Fibroblast of pulmonary artery (primary cell): Measurements from ENCODE around the gene RASAL2.

Experiments
- DNase-seq: peaks from one replicate; pipeline ENCODE4 v3.0.0-alpha.2; 2010; ENCODE audit warnings: low read depth
- H3K4me3 ChIP-seq: replicated peaks from 2 replicates; pipeline ENCODE4 v1.5.1; 2011; ENCODE audit warnings: low read depth, mild to moderate bottlenecking, control low read depth, low read length, moderate library complexity
- TF ChIP-seq, protein P1 (sequence below): IDR thresholded peaks from 2 replicates; pipeline ENCODE4 v1.5.1; 2011; ENCODE audit warnings: mild to moderate bottlenecking, control low read depth, low read length, inconsistent platforms; ENCODE audit errors: missing control alignments

RASAL2 gene

DNA sequence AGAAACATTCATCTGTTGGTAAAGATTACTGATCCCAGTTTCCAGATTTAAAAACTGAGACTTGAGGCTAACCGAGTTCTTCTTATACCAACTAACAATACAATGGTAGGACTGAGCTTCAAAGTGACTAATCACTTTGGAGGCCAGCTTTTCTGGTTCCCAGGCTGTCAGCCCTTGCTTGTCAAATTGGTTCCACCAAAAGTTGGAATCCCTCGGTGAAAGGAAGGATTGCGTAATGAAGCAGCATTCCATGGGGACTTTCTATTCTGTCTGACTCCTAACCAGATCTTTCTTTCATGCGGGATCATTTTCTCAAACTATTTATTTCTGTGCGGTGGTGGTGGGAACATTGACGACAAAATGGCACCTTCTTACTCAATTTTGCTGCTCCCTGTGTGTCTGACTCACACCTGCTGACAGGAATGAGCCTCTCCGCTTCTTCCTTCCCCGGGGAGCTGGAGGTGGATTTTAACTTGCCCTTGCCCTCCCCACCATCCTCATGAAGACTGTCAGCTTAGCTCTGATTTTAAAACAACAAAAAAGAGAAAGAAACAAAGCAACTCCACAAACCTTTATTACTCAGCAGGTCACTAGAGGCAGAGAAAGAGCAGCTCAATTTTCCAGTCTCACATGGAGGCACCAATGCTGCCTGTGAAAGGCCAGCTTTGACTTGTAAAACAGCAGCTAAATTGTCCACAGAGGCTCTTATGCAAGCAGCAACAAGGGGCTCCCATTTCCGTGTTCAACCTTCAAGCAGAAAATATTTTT is 32.9 kb upstream of the RASAL2 start:
- TF ChIP-seq, protein P1, sequence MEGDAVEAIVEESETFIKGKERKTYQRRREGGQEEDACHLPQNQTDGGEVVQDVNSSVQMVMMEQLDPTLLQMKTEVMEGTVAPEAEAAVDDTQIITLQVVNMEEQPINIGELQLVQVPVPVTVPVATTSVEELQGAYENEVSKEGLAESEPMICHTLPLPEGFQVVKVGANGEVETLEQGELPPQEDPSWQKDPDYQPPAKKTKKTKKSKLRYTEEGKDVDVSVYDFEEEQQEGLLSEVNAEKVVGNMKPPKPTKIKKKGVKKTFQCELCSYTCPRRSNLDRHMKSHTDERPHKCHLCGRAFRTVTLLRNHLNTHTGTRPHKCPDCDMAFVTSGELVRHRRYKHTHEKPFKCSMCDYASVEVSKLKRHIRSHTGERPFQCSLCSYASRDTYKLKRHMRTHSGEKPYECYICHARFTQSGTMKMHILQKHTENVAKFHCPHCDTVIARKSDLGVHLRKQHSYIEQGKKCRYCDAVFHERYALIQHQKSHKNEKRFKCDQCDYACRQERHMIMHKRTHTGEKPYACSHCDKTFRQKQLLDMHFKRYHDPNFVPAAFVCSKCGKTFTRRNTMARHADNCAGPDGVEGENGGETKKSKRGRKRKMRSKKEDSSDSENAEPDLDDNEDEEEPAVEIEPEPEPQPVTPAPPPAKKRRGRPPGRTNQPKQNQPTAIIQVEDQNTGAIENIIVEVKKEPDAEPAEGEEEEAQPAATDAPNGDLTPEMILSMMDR, result no peak
- peak overlapping the region; percentile 27 for H3K4me3 ChIP-seq
- DNase-seq, result peak; percentile 97

GRCh38 chr1:178061620-178062019 is 32.3 kb upstream of the RASAL2 start:
- TF ChIP-seq, protein P1, result no peak
- no peak for DNase-seq
- H3K4me3 ChIP-seq, result no peak overlapping the region

- no peak for DNase-seq
- no peak overlapping the region for H3K4me3 ChIP-seq
- TF ChIP-seq, protein P1, result no peak
Observed at GRCh38 chr1:178064191-178064821, 29.6 kb upstream of the RASAL2 start.

GRCh38 chr1:178065250-178065649 is 28.7 kb upstream of the RASAL2 start:
- TF ChIP-seq, protein P1, result no peak
- H3K4me3 ChIP-seq, result no peak overlapping the region
- DNase-seq, result no peak

GRCh38 chr1:178066296-178066907 is 27.5 kb upstream of the RASAL2 start:
- DNase-seq, result no peak
- H3K4me3 ChIP-seq, result no peak overlapping the region
- TF ChIP-seq, protein P1, result no peak

DNA sequence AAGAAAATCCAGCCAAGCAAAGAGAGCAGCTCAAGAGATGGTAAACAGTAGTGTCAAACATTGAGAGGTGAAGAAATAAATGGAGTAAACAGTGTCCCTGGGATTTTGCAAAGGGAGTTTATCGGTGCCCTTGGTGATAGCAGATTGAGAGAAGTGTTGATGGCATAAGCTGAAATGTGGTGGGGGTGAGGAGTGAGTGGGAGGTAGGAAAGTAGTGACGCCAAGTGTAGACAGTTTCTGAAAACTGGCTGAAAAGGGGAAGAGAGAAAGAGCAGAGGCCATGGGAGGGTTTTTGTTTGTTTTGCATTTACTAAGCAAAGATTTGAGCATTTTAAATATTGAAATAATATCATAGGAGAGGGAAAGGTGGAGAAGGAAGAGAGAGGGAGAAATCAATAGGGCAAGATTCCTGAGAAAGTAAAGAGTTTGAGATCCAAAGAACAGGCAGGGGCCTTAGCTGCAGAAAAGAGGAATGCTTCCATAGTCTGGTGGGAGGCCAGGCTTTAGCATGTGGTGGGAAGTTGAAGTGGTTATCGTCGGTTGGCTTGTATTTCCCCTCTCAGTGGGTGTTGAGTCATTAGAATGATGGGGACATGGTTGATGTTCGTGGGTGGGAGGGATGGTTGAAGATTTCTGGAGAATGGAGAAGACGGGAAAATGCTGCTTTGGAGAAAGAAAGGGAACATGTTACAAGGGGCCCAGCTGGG is 26.8 kb upstream of the RASAL2 start:
- TF ChIP-seq, protein P1, result no peak
- DNase-seq, result peak; percentile 34
- H3K4me3 ChIP-seq, result no peak overlapping the region
